ENCODE measurements around the gene GART. TPM values are rescaled to one million over a fixed set of nuclear protein-coding genes. Genes with fewer than 3 reads are reported as not detected.
A peak's percentile ranks its signal among the peaks of the same experiment; 100 is the strongest.
"Not testable (repeated sequence)": the region's sequence is repeated elsewhere in the genome, so short reads cannot be mapped to it uniquely, and the experiment has no call there.

GART gene
- 117 and 172 TPM in 2 replicates for total RNA-seq (2012; rRNA removed)

DNA sequence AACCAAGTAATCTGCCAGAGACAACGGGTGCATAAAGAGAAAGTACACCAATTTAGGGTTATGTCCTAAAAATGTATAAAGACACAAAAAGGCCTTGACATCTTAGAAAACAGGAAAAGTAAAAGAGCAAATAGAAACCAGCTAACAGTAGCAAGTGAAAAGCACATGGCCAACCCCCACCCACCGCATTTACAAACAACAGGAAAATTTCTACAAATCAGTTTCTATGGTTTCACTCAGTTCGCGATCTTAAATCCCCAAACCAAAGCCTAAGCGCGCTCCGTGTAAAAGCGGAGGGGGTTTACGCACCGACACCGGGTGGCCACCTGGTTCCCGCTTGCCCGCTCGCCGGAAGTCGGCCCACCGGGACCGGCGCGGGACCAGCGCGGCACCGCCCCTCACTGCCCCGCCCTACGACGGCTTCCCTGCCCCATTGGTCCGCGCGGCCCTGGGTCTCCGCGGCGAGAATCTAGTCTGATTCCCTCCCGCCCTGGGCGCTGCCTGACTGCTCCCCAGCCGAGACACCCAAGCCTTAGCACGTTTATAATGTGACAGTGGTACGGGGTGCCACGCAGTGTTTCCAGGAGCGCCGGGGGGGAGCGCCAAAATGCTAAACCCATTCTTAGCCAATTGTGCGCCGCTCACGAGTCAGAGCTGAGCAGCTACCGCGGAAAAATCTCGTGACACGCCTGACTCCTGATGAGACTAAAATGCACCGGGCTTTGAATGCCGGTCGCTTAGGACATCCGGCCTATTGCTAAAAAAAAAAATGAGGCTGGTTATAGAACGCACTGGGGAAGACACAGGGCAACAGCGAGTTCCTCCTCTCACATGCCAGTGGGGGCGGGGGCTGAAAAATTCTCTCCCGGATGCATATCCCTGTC, at the start of gene GART:
TSS of gene GART (minus strand) at position 362 of the 884 bp plus-strand sequence. CDS start 2,802 bp downstream, outside the sequence.
- Histone ChIP-seq H3K4me2 (ENCODE audit: low read length) (peak within 1 kb of the TSS; percentile 89), H3K36me3 (ENCODE audit: insufficient read depth, low read length) (peaks cover 17% of the 10 kb centered on the region), H3K4me1 (ENCODE audit: control insufficient read depth, insufficient read depth, low read length) (peaks cover 24% of the 10 kb centered on the region), H3K4me3 (ENCODE audit: low read length) (peak within 1 kb of the TSS; percentile 81), H3K27me3 (ENCODE audit: control insufficient read depth, insufficient read depth, low read length) (no peaks in the 10 kb centered on the region), H3K9ac (ENCODE audit: low read depth, low read length) (peak within 1 kb of the TSS; percentile 98), H3K9me3 (replicated peaks; ENCODE audit: low read length) (no peaks in the 10 kb centered on the region)

DNA sequence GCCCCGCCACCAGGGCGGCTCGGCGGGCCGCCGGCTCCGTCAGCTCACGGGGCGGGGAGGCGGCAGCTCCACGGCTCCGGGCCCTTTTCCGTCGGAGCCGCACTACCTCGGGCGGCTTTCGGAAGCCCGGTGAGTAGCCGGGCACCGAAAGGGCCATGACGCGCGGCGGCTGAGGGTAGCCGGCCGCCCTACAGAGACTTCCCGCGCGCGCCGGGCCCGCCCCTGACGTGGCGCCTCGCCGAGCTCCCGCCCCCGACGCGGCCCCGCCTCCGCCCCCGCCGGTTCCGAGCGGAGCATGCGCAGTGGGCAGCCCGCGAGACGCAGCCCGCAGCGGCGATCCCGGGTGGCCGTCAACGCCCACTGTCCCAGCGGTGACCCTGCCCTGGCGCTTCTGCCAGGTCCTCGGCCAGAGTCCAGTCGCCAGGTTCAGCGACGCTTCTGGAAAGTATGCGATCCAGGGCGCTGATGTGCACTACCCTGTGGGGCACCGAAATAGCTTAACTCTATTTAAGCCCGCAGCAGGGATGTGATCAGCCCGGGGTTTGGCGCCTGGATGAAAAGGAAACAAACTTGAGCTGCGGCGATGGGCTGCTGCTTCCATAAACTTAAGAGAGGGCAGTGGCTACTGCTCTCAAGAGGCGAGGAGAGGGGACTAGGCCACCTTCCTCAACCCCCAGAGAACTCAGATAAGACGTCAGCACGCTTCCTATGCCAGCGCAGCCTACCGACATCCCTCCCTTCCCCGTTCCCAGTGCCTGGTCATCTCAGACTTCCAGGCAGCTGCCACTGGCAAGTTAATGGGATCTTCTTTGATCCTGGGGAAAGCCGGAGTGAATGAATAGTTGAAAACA, 46.8 kb upstream of the GART start, which contains the start of gene DONSON:
TSS of gene DONSON (minus strand) at position 200 of the 851 bp plus-strand sequence. CDS start at position 157, 43 bp downstream.
- Histone ChIP-seq H3K9me3 (replicated peaks; ENCODE audit: low read length) (no peaks in the 10 kb centered on the region), H3K36me3 (ENCODE audit: insufficient read depth, low read length) (peaks cover 4% of the 10 kb centered on the region), H3K4me1 (ENCODE audit: control insufficient read depth, insufficient read depth, low read length) (peaks cover 10% of the 10 kb centered on the region), H3K9ac (ENCODE audit: low read depth, low read length) (peak within 1 kb of the TSS; percentile 97), H3K4me2 (ENCODE audit: low read length) (peak within 1 kb of the TSS; percentile 87), H3K27me3 (ENCODE audit: control insufficient read depth, insufficient read depth, low read length) (no peaks in the 10 kb centered on the region), H3K4me3 (ENCODE audit: low read length) (peak within 1 kb of the TSS; percentile 97)

DNA sequence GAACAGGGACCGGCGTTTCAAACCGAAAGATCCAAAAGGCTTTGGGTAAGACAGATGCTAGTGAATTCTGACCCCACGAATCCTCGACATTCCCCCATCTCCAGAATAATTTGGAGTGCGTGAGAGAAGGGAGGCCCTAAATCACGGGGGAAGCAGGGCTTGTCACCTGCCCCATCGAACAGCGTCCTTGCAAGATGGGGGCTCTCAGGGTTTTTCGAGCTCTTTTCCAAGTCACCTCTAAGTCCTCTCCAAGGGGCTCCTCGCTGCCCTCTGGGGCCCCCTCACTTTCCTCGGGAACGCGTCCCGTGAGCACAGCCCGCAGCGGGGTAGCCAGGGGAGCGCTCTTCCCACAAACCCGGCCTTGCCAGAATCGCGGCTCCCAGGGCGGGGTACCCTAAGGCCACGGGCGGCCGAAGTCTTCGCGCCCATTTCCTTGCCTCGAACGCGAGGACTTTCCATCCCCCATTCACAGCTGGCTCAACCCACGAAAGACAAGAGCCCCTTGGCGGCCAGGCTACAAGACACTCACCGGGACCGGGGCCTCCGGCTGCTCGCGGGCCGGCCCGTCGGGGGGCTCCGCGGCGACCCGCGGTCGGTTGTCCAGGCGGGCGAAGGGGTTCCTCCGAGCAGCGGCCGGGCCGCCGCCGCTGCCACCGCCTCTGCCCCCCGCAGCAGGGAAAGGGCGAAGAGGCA, 46.0 kb upstream of the GART start:
- peak overlapping the region; percentile 97 for H3K9ac ChIP-seq (ENCODE audit: low read depth, low read length)
- H3K36me3 ChIP-seq (ENCODE audit: insufficient read depth, low read length) = peaks cover 9% of the 10 kb centered on the region
- H3K9me3 ChIP-seq (replicated peaks; ENCODE audit: low read length) = no peaks in the 10 kb centered on the region
- no peaks in the 10 kb centered on the region for H3K27me3 ChIP-seq (ENCODE audit: control insufficient read depth, insufficient read depth, low read length)
- H3K4me2 ChIP-seq (ENCODE audit: low read length) = peak overlapping the region; percentile 87
- peaks cover 10% of the 10 kb centered on the region for H3K4me1 ChIP-seq (ENCODE audit: control insufficient read depth, insufficient read depth, low read length)
- H3K4me3 ChIP-seq (ENCODE audit: low read length) = peak overlapping the region; percentile 97

DNA sequence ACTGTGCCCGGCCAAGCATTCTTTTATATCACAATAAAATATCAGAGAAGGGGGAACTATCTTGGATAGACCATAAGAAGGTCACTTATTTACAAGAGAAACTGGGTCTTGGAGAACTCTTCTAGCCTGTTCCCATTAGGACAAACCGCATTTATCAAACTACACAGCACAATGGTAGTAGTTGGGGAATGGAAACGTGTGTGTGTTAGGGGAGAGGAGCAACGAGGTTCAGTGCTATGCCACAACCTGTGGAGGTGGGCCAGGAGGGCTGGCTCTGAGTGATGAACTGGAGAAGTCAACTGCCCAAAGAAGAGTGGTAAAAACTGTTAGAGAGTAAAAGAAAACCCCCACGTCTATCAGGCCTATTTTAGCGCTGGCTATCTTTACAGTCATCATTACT, 45.0 kb upstream of the GART start:
- H3K4me1 ChIP-seq (ENCODE audit: control insufficient read depth, insufficient read depth, low read length) = peaks cover 10% of the 10 kb centered on the region
- peaks cover 9% of the 10 kb centered on the region for H3K36me3 ChIP-seq (ENCODE audit: insufficient read depth, low read length)
- H3K4me3 ChIP-seq (ENCODE audit: low read length) = peak overlapping the region; percentile 97
- no peaks in the 10 kb centered on the region for H3K9me3 ChIP-seq (replicated peaks; ENCODE audit: low read length)
- H3K27me3 ChIP-seq (ENCODE audit: control insufficient read depth, insufficient read depth, low read length) = no peaks in the 10 kb centered on the region
- H3K4me2 ChIP-seq (ENCODE audit: low read length) = peak overlapping the region; percentile 87
- H3K9ac ChIP-seq (ENCODE audit: low read depth, low read length) = peak overlapping the region; percentile 97

DNA sequence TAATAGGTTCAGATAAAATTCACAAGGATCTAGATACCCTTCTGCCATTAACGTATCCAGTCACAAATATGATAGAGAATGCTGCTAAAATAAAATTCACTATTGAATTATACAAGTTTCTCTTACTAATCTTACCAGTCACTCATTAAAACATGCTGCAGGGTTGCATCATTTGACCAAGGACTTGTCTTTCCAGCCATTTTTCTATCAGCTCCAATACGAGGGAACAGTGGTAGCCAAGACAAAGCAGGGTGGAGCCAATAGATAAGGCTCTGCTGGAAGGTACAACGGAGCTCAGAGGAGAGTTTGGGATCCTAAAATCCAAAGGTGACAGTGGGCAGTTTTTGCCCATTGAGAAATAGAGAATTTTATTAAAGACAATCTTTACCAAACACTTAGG, 42.5 kb upstream of the GART start:
- Histone ChIP-seq H3K27me3 (ENCODE audit: control insufficient read depth, insufficient read depth, low read length) (no peaks in the 10 kb centered on the region), H3K9me3 (replicated peaks; ENCODE audit: low read length) (no peaks in the 10 kb centered on the region), H3K4me2 (ENCODE audit: low read length) (no peak overlapping the region), H3K4me3 (ENCODE audit: low read length) (no peak overlapping the region), H3K36me3 (ENCODE audit: insufficient read depth, low read length) (peaks cover 13% of the 10 kb centered on the region), H3K4me1 (ENCODE audit: control insufficient read depth, insufficient read depth, low read length) (peaks cover 10% of the 10 kb centered on the region), H3K9ac (ENCODE audit: low read depth, low read length) (no peak overlapping the region)

DNA sequence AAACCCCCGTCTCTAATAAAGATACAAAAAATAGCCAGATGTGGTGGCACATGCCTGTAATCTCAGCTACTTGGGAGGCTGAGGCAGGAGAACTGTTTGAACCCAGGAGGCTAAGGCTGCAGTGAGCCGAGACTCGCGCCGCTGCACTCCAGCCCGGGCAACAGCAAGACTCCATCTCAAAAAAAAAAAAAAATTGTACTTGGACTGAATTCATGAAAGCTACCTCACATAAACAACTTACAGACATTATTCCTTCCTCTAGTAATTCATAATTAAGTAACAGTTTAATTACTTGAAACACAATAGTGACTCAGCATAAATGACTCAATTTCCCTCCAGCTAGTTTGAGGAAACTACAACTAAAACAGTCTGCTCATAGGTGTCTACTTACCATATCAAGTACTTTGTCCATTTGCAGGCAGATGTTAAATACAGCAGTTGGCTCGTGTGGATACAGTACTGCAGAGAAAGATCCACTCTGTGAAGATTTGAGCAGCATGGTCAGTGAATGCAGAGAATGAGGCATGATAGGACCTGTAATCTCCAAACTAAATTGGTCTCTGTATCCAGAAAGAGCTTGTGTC, 37.1 kb upstream of the GART start:
- Histone ChIP-seq H3K36me3 (ENCODE audit: insufficient read depth, low read length) (peaks cover 56% of the 10 kb centered on the region), H3K4me2 (ENCODE audit: low read length) (no peak overlapping the region), H3K4me1 (ENCODE audit: control insufficient read depth, insufficient read depth, low read length) (peaks cover 4% of the 10 kb centered on the region), H3K9me3 (replicated peaks; ENCODE audit: low read length) (no peaks in the 10 kb centered on the region), H3K27me3 (ENCODE audit: control insufficient read depth, insufficient read depth, low read length) (no peaks in the 10 kb centered on the region), H3K4me3 (ENCODE audit: low read length) (no peak overlapping the region), H3K9ac (ENCODE audit: low read depth, low read length) (no peak overlapping the region)

DNA sequence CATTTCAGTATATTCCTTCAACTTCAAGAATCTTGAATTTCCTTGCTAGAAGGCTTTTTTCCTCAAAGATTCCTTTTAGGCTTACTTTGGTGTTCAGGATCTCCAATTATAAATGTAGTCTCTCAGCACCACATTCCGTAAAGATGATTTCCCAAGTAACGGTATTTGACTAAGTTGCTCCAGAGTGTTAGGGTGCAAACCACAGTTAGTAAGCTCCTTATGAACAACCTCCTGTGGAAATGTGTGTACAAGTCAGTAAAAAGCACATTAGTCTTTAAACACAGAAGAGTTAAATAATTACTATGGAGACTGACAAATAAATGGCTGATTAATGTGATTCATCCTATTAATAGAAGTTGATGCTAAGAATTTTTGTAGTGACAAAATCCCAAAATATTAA, 36.3 kb upstream of the GART start:
- Histone ChIP-seq H3K36me3 (ENCODE audit: insufficient read depth, low read length) (peaks cover 59% of the 10 kb centered on the region), H3K9me3 (replicated peaks; ENCODE audit: low read length) (no peaks in the 10 kb centered on the region), H3K4me3 (ENCODE audit: low read length) (no peak overlapping the region), H3K4me2 (ENCODE audit: low read length) (no peak overlapping the region), H3K4me1 (ENCODE audit: control insufficient read depth, insufficient read depth, low read length) (peaks cover 4% of the 10 kb centered on the region), H3K27me3 (ENCODE audit: control insufficient read depth, insufficient read depth, low read length) (no peaks in the 10 kb centered on the region), H3K9ac (ENCODE audit: low read depth, low read length) (no peak overlapping the region)

DNA sequence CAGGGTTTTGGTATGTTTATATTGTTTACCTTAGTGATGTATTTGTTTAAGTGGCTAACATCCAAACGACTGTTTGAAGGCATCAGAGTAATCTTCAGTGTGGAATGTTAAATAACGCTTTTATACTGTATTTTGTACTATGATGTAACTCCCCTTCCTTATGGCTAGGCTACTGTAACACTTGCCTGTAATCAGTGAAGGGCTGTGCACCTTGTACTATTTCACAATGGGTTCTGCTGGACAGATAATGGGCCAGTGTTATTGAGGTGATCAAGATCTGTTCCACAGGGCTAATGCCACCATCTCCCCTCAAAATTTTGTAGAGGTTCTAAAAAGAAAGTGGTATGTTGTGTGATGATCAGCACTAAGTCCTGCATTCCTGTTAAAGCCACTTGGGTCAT, 34.8 kb upstream of the GART start:
- not testable (repeated sequence) for H3K27me3 ChIP-seq (ENCODE audit: control insufficient read depth, insufficient read depth, low read length); H3K4me2 ChIP-seq (ENCODE audit: low read length); H3K9me3 ChIP-seq (replicated peaks; ENCODE audit: low read length); H3K9ac ChIP-seq (ENCODE audit: low read depth, low read length); H3K4me1 ChIP-seq (ENCODE audit: control insufficient read depth, insufficient read depth, low read length); H3K4me3 ChIP-seq (ENCODE audit: low read length)
- H3K36me3 ChIP-seq (ENCODE audit: insufficient read depth, low read length) = peaks cover 71% of the 10 kb centered on the region

DNA sequence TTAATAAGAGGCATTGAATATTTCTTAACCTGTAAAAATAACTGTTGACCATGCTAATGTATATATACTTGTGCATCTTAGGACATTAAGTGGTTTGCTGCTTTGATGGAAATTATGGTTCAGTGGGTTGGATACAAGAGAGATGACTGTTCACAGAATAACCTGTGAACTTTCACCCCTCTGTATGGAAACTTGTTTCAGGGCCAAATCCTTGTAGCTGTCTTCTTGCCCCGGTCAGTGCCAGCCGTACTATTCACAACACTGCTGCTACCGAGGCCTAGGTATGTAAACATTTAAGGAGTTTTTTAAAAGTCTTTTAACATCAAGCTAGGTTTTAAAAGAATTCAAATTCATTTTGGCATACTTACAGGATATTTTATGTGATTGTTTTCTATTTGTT, 30.4 kb upstream of the GART start:
- H3K36me3 ChIP-seq (ENCODE audit: insufficient read depth, low read length) = peaks cover 92% of the 10 kb centered on the region
- H3K4me3 ChIP-seq (ENCODE audit: low read length) = no peak overlapping the region
- H3K4me2 ChIP-seq (ENCODE audit: low read length) = no peak overlapping the region
- H3K27me3 ChIP-seq (ENCODE audit: control insufficient read depth, insufficient read depth, low read length) = no peaks in the 10 kb centered on the region
- H3K9me3 ChIP-seq (replicated peaks; ENCODE audit: low read length) = no peaks in the 10 kb centered on the region
- H3K9ac ChIP-seq (ENCODE audit: low read depth, low read length) = no peak overlapping the region
- no peaks in the 10 kb centered on the region for H3K4me1 ChIP-seq (ENCODE audit: control insufficient read depth, insufficient read depth, low read length)

DNA sequence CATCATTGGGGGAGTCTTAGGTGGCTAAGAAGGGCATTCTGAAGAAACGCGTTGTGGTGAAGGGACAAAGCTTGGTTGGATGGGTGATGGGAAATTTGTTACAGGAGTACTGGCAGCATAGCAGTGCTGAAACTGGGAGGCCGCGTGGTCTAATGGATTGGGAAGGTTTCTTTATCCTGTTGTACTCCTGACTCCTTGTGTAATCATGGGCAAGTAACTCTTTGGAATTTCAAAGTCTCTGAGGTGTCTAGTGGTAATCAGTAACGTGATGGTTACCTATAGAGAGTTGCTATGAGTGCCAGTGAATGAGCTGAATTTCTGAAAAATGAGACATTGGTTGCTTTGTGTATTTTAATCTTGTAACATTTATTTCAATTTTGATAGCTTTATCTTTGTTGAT, 28.1 kb upstream of the GART start:
- Histone ChIP-seq H3K9me3 (replicated peaks; ENCODE audit: low read length) (no peaks in the 10 kb centered on the region), H3K36me3 (ENCODE audit: insufficient read depth, low read length) (peaks cover 85% of the 10 kb centered on the region), H3K4me3 (ENCODE audit: low read length) (no peak overlapping the region), H3K4me2 (ENCODE audit: low read length) (no peak overlapping the region), H3K9ac (ENCODE audit: low read depth, low read length) (no peak overlapping the region), H3K4me1 (ENCODE audit: control insufficient read depth, insufficient read depth, low read length) (no peaks in the 10 kb centered on the region), H3K27me3 (ENCODE audit: control insufficient read depth, insufficient read depth, low read length) (no peaks in the 10 kb centered on the region)

DNA sequence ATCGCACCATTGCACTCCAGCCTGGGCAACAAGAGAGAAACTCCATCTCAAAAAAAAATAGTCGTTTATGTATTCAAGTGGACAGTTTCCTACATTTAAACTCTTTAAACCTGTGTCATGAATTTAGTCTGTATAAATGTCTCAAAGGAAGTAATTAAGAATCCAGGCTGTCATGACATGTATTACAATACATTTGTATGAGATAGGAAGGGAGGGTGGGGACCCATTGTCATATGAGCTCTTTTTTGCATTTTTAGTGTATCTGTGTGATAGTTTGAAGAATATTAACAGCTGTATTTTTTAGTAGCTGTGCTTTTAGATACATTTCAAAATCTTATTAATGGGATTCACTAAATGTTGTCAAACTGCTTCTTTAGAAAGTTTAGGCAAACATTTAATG, 26.5 kb upstream of the GART start:
- H3K9ac ChIP-seq (ENCODE audit: low read depth, low read length) = no peak overlapping the region
- no peak overlapping the region for H3K4me2 ChIP-seq (ENCODE audit: low read length)
- H3K4me1 ChIP-seq (ENCODE audit: control insufficient read depth, insufficient read depth, low read length) = no peaks in the 10 kb centered on the region
- no peaks in the 10 kb centered on the region for H3K9me3 ChIP-seq (replicated peaks; ENCODE audit: low read length)
- H3K27me3 ChIP-seq (ENCODE audit: control insufficient read depth, insufficient read depth, low read length) = no peaks in the 10 kb centered on the region
- no peak overlapping the region for H3K4me3 ChIP-seq (ENCODE audit: low read length)
- H3K36me3 ChIP-seq (ENCODE audit: insufficient read depth, low read length) = peaks cover 84% of the 10 kb centered on the region

Measured in skeletal muscle satellite cell (primary cell).